Fibroblast of lung (primary cell): ENCODE results near the gene PNPLA8.

Experiments used
- CTCF ChIP-seq, 2 donors: IDR thresholded peaks in 1 of 2; conservative IDR thresholded peaks in 1 of 2; 1 replicate in 1 of 2; 2 replicates in 1 of 2; pipeline ENCODE4 v1.5.1; 2011 to 2012; ENCODE audit warnings: low read length in 2 of 2, control low read depth in 1 of 2, inconsistent platforms in 1 of 2, low read depth in 1 of 2, mild to moderate bottlenecking in 1 of 2
- EZH2 ChIP-seq: IDR thresholded peaks from 2 replicates; pipeline ENCODE4 v1.5.1; 2012; ENCODE audit warnings: low read length, control low read depth, mild to moderate bottlenecking; ENCODE audit errors: missing control alignments

- TF ChIP-seq CTCF (conservative IDR thresholded peaks at IDR 0.05 in 1 of 2, IDR thresholded peaks at IDR 0.05 in 1 of 2; ENCODE audit: low read depth in 1 of 2, low read length in 2 of 2) (no peak), EZH2 (no peak)
Observed at GRCh38 chr7:108575156-108575555, 49.2 kb upstream of the PNPLA8 start.
